ENCODE measurements around the gene LAMA4.

DNA sequence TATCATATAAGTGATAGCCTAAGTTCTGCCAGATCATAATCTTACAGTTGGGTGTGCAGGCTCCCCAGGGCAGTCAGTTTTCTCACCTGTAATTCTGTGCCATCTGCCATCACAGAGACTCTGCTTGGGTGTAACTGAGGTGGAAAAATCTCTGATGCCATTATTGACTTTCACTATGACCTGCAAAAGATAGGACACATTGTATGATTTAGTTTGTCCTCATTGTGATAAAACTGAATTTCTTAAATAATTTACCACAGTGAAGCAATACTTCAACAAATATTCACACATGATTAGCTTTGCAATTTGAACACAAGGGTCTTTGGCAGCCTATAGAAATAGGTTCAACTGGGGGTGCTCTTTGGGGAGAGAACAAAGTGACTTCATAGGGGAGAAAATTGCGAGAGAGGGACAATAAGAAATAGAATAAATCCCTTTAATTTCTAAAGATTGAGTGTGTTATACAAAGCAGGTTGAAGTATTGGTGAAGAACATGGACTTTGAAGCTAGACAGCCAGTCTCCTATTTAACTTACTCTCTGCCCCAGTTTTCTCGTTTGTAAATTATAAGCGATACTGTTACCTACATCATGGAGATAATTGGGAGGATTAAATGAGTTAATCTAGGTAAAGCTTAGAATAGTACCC, 139.7 kb downstream of the LAMA4 start:
- TF ChIP-seq, protein P1, sequence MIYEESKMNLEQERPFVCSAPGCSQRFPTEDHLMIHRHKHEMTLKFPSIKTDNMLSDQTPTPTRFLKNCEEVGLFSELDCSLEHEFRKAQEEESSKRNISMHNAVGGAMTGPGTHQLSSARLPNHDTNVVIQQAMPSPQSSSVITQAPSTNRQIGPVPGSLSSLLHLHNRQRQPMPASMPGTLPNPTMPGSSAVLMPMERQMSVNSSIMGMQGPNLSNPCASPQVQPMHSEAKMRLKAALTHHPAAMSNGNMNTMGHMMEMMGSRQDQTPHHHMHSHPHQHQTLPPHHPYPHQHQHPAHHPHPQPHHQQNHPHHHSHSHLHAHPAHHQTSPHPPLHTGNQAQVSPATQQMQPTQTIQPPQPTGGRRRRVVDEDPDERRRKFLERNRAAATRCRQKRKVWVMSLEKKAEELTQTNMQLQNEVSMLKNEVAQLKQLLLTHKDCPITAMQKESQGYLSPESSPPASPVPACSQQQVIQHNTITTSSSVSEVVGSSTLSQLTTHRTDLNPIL (CRISPR knock-in tag; IDR thresholded peaks at IDR 0.05; ENCODE audit: low read depth): no peak
- TF ChIP-seq, protein P2, sequence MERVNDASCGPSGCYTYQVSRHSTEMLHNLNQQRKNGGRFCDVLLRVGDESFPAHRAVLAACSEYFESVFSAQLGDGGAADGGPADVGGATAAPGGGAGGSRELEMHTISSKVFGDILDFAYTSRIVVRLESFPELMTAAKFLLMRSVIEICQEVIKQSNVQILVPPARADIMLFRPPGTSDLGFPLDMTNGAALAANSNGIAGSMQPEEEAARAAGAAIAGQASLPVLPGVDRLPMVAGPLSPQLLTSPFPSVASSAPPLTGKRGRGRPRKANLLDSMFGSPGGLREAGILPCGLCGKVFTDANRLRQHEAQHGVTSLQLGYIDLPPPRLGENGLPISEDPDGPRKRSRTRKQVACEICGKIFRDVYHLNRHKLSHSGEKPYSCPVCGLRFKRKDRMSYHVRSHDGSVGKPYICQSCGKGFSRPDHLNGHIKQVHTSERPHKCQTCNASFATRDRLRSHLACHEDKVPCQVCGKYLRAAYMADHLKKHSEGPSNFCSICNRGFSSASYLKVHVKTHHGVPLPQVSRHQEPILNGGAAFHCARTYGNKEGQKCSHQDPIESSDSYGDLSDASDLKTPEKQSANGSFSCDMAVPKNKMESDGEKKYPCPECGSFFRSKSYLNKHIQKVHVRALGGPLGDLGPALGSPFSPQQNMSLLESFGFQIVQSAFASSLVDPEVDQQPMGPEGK (CRISPR knock-in tag; IDR thresholded peaks at IDR 0.05; ENCODE audit: borderline replicate concordance): no peak
- TF ChIP-seq ZFP3 (CRISPR knock-in tag; IDR thresholded peaks at IDR 0.05) (no peak), OSR1 (CRISPR knock-in tag; IDR thresholded peaks at IDR 0.05) (no peak), ARNTL (CRISPR knock-in tag; IDR thresholded peaks at IDR 0.05; ENCODE audit: borderline replicate concordance, low read depth) (no peak), BACH2 (CRISPR knock-in tag; IDR thresholded peaks at IDR 0.05; ENCODE audit: borderline replicate concordance) (no peak), ISL1 (CRISPR knock-in tag; IDR thresholded peaks at IDR 0.05) (no peak), ZFP30 (CRISPR knock-in tag; IDR thresholded peaks at IDR 0.05) (no peak), ZNF565 (CRISPR knock-in tag; conservative IDR thresholded peaks at IDR 0.05; ENCODE audit: low read depth) (no peak), ZC3H10 (CRISPR knock-in tag; IDR thresholded peaks at IDR 0.05) (no peak), CSDC2 (CRISPR knock-in tag; IDR thresholded peaks at IDR 0.05) (no peak), TCF4 (CRISPR knock-in tag; IDR thresholded peaks at IDR 0.05; ENCODE audit: borderline replicate concordance) (no peak), GLIS3 (CRISPR knock-in tag; IDR thresholded peaks at IDR 0.05) (no peak)
- TF ChIP-seq, protein P3, sequence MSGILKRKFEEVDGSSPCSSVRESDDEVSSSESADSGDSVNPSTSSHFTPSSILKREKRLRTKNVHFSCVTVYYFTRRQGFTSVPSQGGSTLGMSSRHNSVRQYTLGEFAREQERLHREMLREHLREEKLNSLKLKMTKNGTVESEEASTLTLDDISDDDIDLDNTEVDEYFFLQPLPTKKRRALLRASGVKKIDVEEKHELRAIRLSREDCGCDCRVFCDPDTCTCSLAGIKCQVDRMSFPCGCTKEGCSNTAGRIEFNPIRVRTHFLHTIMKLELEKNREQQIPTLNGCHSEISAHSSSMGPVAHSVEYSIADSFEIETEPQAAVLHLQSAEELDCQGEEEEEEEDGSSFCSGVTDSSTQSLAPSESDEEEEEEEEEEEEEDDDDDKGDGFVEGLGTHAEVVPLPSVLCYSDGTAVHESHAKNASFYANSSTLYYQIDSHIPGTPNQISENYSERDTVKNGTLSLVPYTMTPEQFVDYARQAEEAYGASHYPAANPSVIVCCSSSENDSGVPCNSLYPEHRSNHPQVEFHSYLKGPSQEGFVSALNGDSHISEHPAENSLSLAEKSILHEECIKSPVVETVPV (CRISPR knock-in tag; IDR thresholded peaks at IDR 0.05): no peak

Measured in SK-N-SH treated with all-trans-retinoic acid at 6 μM for 48 hours (cell line).